ENCODE measurements around the gene CNTD1. TPM values are rescaled to one million over a fixed set of nuclear protein-coding genes. Genes with fewer than 3 reads are reported as not detected.

CNTD1 gene
- total RNA-seq, 2 donors from 2014 or later = not detected

GRCh38 chr17:42779936-42780850 is 18.5 kb upstream of the CNTD1 start, which contains the start of gene WNK4:
Gene WNK4, plus strand, starts transcription at chr17:42780610. Its CDS starts 89 bp downstream, at chr17:42780699.
- Histone ChIP-seq H3K27ac (ENCODE audit: low read depth, low read length) (no peak within 1 kb of the TSS), H3K27me3 (ENCODE audit: control insufficient read depth, insufficient read depth, low read length, poor library complexity, severe bottlenecking) (peaks cover 38% of the 10 kb centered on the region), H3K4me3 (ENCODE audit: low read length) (peak within 1 kb of the TSS; percentile 71), H3K9me3 (ENCODE audit: control insufficient read depth, low read length) (no peaks in the 10 kb centered on the region), H3K9ac (ENCODE audit: extremely low read depth, low read length, poor library complexity, severe bottlenecking) (no peak within 1 kb of the TSS), H3K36me3 (ENCODE audit: control insufficient read depth, insufficient read depth, low read length) (peaks cover 23% of the 10 kb centered on the region), H3K4me1 (ENCODE audit: control insufficient read depth, insufficient read depth, low read length) (no peaks in the 10 kb centered on the region)
- H3K27ac Mint-ChIP-seq = peak within 1 kb of the TSS; percentile 39
- peak within 1 kb of the TSS; percentile 57 for H3K4me3 Mint-ChIP-seq
- no peak for TF ChIP-seq CTCF (conservative IDR thresholded peaks at IDR 0.05)
- DNase-seq = peak; percentile 87
- H3K4me1 Mint-ChIP-seq = peaks cover 19% of the 10 kb centered on the region
- 5 to 7% methylated on average over 23 to 65 of the region's 65 CpGs for WGBS, 2 experiments (ENCODE audit: insufficient coverage in 1 of 2, insufficient read length in 1 of 2)
- no peaks in the 10 kb centered on the region for H3K9me3 Mint-ChIP-seq
- H3K36me3 Mint-ChIP-seq (ENCODE audit: low read depth) = peaks cover 24% of the 10 kb centered on the region
- H3K27me3 Mint-ChIP-seq (ENCODE audit: insufficient read depth) = peaks cover 38% of the 10 kb centered on the region

- H3K36me3 Mint-ChIP-seq (ENCODE audit: low read depth) = peaks cover 16% of the 10 kb centered on the region
- peaks cover 45% of the 10 kb centered on the region for H3K27me3 Mint-ChIP-seq (ENCODE audit: insufficient read depth)
These were observed 17.6 kb upstream of the CNTD1 start for GRCh38 chr17:42780851-42781638.

More at GRCh38 chr17:42780851-42781638, 17.6 kb upstream of the CNTD1 start:
- no peak overlapping the region for H3K9ac ChIP-seq (ENCODE audit: extremely low read depth, low read length, poor library complexity, severe bottlenecking)
- WGBS, 2 experiments (ENCODE audit: insufficient coverage in 1 of 2, insufficient read length in 1 of 2) = 11 to 13% methylated on average over 23 to 39 of the region's 39 CpGs
- peaks cover 14% of the 10 kb centered on the region for H3K36me3 ChIP-seq (ENCODE audit: control insufficient read depth, insufficient read depth, low read length)
- peak overlapping the region; percentile 71 for H3K4me3 ChIP-seq (ENCODE audit: low read length)
- H3K9me3 ChIP-seq (ENCODE audit: control insufficient read depth, low read length) = no peaks in the 10 kb centered on the region
- H3K4me1 Mint-ChIP-seq = peaks cover 19% of the 10 kb centered on the region
- peaks cover 38% of the 10 kb centered on the region for H3K27me3 ChIP-seq (ENCODE audit: control insufficient read depth, insufficient read depth, low read length, poor library complexity, severe bottlenecking)
- no peak for TF ChIP-seq CTCF (conservative IDR thresholded peaks at IDR 0.05)
- H3K27ac ChIP-seq (ENCODE audit: low read depth, low read length) = no peak overlapping the region
- no peaks in the 10 kb centered on the region for H3K9me3 Mint-ChIP-seq
- peak overlapping the region; percentile 57 for H3K4me3 Mint-ChIP-seq
- peak; percentile 69 for DNase-seq
- H3K4me1 ChIP-seq (ENCODE audit: control insufficient read depth, insufficient read depth, low read length) = no peaks in the 10 kb centered on the region
- no peak overlapping the region for H3K27ac Mint-ChIP-seq
